Epithelial cell of prostate (primary cell): ENCODE data around the gene F13A1.
A peak's percentile ranks its signal among the peaks of the same experiment; 100 is the strongest.

Experiments
- DNase-seq: peaks from one replicate; pipeline ENCODE4 v3.0.0-alpha.2; 2011; ENCODE audit warnings: low read depth, low spot score
- H3K27ac ChIP-seq: fragments of 450-650 bp; 2 replicates; pipeline ENCODE4 v1.5.1; 2017; ENCODE audit warnings: mild to moderate bottlenecking

The F13A1 gene

DNA sequence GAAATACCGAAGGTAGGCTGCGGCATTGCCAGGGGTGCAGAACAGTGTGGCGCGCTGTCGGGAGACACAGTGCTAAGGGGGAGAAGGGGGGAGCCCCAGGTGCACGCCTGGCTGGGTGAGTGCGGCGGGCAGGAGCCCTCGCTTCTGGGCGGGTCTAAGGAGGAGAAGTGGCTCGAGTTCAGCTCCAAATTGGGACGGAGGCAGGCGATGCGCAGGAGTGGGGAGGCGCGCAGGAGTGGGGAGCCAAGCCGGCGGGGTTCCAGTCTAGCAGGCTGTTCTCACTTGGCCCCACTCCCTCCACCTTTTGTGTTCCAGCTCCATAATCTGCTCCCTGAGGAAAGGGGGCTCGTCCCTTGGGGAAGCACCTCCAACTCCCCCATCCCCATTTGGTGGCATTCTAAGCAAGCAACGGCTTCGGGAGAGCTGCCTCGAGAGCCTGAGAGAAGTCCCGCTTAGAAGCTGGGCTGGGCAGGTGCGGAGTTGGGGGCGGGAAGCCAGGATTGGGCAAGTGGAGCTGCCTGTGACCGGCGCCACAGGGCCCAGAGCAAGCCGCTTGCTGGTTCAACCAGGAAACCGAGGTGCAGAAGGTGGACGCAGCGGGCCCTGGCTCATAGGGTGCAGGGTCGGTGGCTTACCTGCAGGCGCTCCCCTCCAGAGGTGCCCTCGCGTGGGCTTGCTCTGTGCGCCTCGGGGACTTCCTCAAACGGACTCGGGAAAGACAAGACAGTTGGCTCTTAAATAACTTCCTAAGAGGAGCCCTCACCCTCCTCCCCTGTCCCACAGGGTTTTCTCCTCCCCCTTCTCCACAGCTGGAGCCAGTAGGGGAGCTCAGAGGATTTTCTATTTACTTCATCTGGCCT, at the start of gene F13A1:
Gene F13A1, minus strand, starts transcription at position 711 of the 860 bp plus-strand sequence. CDS start 1,998 bp downstream, outside the sequence.
- H3K27ac ChIP-seq, result no peak within 1 kb of the TSS
- no peak for DNase-seq

DNA sequence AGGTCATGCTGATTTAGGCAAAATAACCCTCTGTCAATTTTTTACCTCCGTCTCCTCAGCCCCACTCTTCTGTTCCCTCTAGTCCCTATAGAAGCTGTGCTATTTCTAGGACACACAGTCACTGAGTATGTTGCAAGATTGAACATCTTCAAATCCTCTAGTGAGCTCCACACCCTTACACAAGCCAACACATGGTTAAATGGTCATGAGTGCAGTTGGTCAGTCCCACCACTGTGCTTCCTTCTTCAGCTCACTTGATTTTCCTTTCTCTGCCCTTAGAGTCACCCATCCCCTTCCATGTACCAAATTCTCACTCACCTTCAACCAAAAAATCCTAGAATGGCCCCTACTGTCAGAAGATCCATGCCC, 48.2 kb upstream of the F13A1 start:
- no peak for DNase-seq
- H3K27ac ChIP-seq, result no peak overlapping the region

DNA sequence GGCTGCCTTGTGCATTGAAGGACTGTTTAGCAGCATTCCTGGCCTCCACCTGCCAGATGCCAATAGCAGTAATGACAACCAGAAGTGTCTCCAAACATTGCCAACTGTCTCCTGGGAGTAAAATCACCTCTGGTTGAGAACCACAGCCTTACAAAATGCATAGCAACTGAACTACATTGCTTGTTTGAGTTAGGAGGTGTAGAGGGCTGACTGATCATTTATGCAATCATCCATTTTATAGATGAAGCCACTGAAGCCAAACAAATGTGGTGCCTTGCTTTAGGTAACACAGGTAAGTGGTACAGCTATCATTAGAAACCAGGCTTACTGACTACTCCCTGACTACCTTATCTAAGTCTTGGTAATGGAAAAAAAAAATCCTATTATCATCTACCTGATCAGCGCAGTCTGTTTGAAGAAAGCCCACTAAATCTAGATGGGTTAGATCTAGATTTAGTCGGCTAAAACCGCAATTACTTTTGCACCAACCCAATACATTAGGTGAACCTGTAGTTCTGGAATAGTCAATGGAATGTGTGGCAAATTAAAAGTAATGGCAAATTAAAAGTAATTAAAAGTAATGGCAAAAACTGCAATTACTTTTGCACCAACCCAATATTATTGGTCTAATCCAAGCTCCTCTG, 47.7 kb upstream of the F13A1 start:
- no peak for DNase-seq

DNA sequence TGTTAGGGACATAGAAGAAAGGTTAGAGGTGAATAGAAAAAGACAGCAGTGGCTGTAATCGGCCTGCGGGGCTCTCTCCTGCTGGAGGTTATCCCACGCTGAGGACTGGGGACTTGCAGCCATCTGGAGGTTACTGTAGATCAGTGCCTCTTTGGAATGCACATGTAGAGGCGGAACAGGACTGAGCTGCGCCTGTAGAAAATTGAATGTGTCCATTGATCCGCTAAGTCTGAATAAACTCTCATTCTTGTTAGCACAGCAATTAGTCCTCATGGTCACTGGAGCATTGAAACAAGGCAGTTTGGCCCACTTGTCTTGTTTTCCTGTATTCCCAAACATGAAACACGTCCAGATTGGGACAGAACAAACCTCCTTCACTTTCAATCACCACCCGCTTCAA, 46.3 kb upstream of the F13A1 start:
- H3K27ac ChIP-seq, result no peak overlapping the region
- no peak for DNase-seq

More for the DNA sequence above, 47.7 kb upstream of the F13A1 start:
- H3K27ac ChIP-seq, result no peak overlapping the region

DNA sequence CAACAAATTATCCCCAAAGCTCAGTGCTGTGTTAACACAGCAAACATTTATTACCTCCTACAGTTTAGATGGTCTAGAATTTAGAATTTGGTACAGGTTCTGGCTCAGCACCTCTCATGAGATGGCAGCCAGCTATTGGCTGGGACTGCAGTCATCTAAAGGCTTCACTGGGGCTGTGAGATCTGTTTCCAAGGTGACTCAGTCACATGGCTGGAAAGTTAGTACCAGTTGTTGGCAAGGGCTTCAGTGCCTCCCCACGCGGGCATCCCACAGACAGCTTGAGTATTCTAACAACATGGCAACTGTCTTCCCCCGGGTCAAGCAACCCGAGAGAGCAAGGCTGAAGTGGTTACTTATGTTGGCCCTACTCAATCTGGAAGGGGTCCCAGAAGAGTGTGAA, 44.8 kb upstream of the F13A1 start:
- no peak for DNase-seq
- H3K27ac ChIP-seq, result no peak overlapping the region

DNA sequence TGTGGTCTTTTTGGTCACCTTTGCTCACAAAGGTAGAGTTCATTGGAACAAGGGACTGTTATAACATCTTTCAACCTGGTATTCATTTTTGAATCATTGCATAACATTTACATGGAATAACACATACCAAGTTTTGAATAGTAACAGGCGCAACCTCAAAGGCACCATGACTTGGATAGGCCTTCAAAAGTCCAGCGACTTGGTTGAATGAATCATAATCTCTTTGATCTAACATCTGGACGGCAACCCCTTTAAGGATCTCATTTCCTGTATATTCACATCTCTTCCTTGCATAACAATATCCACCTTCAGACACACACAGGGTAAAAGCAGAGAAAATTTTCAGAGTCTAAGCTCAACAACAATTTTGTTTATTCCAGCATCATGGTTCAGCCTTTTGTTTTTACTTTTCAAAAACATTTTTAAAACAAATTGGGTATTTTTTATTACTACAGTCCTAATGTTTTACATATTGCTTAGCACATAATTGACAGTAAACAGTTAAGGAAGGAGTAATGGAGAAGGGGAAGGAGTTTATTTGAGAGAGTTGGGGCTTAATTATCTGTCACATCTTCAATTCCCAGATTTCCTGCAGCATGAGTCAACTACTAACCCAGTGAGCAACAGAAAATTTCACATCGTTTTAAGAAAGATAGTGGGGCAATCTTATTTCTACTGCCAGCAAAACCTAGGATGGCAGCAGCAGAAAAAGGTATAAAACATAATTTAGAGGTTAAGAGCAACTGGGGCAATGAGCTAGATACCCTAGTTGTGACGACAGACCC, 41.8 kb upstream of the F13A1 start:
- DNase-seq, result no peak
- no peak overlapping the region for H3K27ac ChIP-seq

DNA sequence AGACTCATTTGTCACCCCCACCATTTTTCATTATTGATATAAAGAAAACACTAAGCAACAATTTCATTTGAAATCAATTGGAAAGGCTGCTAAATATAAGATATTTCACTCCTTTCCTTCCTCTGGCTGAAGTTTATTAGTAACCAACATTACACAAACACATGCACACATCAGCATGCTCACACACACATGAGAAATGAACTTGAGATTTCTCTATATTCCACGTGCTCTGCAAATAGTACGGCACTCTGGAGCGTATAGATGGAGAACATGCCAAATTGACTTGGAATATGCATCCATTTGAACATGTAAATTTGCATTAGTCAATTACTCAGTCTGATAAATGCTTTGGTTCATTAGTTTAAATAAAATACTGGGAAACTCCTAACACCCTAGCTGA, 37.1 kb upstream of the F13A1 start:
- no peak for DNase-seq
- no peak overlapping the region for H3K27ac ChIP-seq

DNA sequence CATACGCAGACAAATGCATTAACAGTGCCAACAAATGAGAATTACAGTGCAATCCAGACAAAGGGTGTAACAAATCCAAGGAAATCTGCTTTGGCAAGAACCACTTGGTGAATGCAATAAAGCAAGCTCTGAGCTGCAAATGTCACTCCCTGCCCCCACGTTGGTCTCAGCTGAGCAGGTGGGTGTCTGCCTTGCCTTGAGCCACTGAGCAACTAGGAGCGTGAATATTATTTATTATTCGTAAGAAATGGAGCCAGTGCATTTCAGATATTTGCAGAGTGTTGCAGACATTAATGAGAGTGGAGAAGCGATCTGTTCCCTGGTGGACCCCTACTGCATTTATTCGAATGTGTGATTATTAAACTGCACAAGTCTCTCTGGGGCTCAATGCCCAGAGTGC, 36.6 kb upstream of the F13A1 start:
- DNase-seq, result no peak

DNA sequence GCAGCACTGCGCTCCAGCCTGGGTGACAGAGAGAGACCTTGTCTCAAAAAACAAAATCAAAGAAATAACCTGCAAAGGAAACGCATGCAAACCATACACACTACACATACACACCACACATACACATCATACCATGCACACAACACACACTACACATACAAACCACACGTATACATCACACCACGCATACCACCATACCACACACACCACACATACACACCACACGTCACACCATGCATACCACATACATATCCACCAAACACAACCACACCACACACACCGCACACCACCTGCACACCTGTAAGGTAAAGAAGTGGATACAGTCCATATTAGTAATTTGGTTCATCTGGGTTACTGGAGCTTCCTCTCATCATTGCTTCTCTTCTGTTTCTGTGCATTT, 32.3 kb upstream of the F13A1 start:
- DNase-seq, result no peak

More for the DNA sequence above, 36.6 kb upstream of the F13A1 start:
- H3K27ac ChIP-seq, result no peak overlapping the region

DNA sequence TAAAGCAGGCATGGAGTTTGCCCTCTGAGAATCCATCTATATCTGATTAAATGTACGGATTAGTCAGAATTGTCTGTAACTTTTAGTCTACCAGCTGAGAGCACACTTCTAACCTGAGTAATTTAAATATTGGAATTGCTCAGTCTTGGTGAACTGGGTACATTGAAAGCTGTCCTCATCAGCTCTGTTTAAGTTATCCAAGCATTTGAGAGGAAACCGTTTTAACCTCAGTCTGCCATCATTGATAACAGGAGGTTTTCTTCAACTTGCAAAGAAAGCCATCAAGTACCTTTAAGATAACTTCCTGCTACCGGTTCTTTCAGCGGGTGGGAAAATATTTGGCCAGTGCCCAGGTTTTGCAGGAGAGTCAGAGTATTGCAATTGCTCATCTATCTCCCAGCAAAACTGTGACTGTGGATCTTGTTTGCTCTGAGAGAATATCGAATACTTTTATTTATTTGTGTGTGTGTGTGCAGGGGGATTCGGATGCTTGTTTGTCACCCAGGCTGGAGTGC, 31.1 kb upstream of the F13A1 start:
- H3K27ac ChIP-seq, result no peak overlapping the region
- DNase-seq, result no peak

More for the DNA sequence above, 32.3 kb upstream of the F13A1 start:
- no peak overlapping the region for H3K27ac ChIP-seq

DNA sequence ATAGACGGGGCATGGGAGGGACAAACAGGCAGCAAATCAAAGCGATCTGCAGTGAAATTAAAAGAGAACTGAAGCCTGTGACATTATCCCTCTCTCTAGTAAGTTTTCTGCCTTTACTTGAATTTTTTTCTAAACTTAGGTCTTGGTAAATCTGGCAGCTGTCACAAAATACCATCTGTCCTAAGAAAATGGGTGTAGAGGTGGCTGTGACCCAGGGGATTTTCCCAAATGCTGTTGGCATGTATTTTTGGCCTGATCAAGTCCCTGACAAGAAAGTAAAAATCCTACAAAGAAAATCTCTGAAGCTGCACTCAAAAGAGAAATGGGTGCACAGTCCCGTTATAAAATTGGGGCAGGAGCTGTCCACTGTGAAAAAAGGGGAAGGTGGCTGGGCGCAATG, 30.2 kb upstream of the F13A1 start:
- no peak overlapping the region for H3K27ac ChIP-seq
- no peak for DNase-seq

DNA sequence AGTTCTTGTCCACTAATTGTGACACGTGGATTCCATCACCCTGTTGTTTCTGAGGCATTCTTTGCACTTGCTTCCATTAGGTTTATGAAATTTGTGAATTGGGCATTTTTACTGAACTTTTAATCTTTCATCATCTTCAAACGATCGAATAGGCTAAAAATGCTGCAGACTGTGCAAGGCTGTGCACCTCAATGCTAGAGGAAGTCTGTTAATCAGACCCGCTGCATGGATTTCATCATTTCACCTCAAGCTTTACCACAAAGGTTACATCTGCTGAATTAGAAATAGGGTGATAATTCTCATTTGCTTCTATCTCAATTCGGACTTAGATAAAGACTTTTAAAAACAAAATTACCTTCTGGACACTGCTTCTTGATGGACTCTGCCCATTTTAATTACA, 27.8 kb upstream of the F13A1 start:
- no peak overlapping the region for H3K27ac ChIP-seq
- DNase-seq, result no peak

DNA sequence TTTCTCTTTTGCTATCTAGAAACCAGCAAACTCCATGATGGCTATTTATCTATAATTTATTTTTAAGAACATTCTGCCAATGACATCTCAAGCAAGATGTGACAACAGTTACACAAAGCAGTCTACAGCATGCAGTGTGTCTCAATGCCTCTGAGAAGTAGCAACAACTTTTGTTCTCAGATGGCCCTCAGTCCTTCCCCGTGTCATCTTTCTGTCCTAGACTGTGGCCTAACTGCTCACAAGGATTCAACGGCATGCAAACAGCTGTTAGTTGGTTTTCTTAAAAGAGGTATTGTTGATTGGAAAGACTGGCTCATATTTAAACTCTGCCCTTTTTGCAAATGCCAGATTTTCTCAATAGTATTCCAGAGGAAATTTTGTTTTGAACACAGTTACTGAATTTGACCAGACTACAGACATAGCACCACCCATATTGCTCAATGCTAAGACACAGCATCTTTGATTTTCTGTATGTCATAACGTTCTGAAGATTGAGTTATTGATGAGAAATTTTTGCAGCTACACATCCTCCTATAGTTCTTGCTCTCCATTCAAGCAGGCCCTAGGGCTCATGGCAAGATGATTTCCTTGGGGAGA, 26.1 kb upstream of the F13A1 start:
- H3K27ac ChIP-seq, result no peak overlapping the region
- DNase-seq, result no peak

DNA sequence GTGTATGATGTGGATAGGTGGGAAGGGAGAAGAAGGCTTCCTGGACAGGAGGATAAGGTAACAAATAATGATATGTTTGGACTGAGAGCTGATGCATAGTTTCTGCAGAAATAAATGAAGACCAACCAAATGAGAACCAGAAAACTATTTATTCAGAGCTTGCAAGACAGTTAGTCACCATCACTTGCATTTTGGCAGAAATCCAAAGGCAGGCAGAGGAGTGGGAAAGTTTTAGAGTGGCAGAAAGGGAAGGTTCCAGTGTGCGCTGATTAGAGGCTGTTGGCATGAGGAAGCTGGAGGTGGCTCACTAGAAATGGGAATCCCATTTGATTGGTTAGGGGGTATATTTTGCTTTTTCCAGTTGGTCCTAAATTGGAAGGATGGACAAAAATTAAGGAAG, 13.0 kb upstream of the F13A1 start:
- peak; percentile 3 for DNase-seq

DNA sequence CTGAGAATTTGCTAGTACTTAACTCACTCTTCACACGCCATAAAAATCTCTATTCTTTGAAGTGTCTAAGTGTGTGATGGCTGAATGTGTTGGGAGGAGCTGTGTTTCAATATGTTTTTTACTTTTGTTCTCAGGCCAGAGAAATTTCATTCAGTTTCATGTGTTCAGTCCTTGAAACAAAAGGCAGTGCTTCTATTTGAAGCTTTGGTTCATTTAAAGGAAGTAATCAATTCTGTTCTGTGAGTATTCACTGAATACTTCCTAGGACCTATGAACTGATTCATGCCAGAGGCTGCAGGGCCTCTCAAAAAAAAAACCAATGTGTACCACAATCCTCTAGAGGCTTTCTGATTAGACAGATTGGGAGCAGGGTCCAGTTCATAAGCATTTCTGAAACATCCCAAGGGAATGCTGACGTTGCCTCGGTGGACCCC, 12.4 kb upstream of the F13A1 start:
- no peak for DNase-seq
- no peak overlapping the region for H3K27ac ChIP-seq

More for the DNA sequence above, 13.0 kb upstream of the F13A1 start:
- H3K27ac ChIP-seq, result no peak overlapping the region

DNA sequence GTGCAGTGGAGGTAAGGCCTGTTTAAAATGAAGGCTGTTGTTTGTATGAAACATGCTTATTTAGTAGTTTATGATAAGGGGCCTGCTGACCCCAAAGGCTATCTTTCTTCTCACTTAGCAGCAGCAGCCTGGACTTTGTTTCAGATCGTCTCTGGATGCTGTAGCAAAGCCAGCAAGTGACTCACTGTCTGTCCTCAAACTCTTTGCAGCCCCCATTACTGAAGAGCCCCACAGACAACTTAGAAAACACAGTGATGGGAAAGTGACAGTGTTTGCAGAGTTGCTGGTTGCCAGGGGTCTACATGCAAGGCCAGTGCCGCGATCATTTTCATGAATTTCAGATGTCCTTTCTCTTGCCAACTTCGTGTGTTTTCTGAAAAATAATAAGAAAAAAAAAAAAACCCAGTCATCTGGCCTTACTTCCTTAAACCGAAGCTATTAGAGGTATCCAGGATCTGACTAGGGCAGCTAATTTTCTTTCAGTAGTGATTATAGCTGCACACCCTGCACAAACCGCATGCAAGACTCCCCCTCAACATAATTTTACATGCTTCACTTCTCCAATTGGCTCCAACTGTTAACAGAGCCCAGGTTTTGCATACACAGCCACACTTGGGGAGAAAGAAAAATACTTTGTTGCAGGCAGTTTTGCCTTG, 11.6 kb upstream of the F13A1 start:
- H3K27ac ChIP-seq, result no peak overlapping the region
- DNase-seq, result no peak

DNA sequence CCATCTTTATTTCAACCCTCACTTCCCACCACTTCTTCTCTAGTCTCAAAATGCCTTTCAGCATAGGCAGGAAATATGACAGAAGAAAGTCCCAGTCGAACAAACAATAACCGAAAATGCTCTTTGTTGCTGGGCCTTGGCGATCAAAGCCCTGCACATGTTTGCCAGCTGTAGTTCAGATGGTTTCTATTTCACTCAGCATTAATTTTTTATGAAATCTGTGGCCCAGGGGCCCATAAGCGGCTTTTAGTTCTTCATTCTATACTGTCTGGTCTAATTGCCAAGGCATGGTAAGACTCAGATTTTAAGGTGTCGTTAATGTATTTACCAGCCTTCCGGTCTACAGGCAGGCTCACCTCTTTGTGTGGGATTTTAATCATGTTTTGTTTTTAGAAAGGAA, 10.9 kb upstream of the F13A1 start:
- no peak overlapping the region for H3K27ac ChIP-seq
- no peak for DNase-seq

DNA sequence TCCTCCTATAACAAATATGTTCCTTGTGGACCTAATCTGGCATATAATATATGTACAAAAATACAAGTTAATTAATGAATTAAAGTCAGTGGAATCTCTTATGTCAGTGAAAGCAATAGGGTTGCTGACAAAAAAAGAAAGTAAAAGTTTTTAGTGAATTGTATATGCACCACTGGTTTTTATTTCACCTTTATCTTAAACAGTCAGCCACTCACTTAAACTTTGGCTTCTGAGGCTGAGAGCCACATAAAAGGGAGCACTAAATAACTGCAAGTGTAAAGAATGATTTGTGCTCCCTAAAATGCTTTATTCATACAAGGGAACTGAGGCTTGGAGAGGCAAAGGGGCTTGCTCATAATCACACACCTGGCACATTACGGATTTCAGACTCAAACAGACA, 9.9 kb upstream of the F13A1 start:
- H3K27ac ChIP-seq, result no peak overlapping the region
- no peak for DNase-seq

DNA sequence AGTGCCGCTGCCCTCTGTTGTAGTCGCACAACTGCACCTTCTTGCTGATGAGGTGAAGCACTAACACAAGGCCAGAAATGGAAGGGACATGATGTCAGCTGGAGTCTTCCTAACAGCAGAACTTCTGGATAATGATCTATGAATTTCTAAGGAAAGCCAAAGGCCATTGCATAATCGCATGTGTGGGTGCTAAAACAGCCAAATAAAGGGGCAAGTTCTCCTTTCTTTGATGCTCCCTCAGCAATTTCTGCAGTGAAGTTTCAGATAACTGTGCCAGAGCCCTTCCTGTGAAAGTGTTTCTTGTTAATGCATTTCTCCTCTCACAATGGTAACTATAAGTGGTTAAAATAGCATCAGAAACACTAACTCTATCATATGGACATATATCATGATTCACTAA, 8.0 kb upstream of the F13A1 start:
- no peak for DNase-seq
- no peak overlapping the region for H3K27ac ChIP-seq

DNA sequence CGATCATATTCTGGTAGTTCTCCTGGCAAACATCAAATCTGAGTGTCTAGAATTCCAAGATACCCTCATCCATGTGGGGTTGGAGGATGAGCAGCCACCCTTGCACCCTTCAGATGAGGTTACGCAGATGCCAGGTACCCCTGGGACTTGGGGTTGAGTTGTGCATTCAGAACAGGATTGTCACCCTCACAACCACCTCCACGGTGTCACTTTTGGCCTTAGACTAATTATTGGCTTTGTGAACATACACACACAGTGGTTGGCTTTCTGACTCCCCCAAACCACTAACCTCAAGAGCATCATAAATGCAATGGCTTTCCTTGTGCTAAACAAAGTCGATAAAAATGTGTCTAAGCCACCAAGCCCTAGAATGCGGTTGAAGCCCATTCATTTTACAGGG, 2.9 kb upstream of the F13A1 start:
- H3K27ac ChIP-seq, result no peak overlapping the region
- no peak for DNase-seq
